GM19099 (cell line): ENCODE measurements around the gene TUBB8B.
"Not testable (repeated sequence)": the region's sequence is repeated elsewhere in the genome, so short reads cannot be mapped to it uniquely, and the experiment has no call there.

Experiments
- POLR2A ChIP-seq: IDR thresholded peaks from 3 replicates; pipeline ENCODE4 v1.6.1; 2011; ENCODE audit warnings: low read depth; ENCODE audit not compliant: insufficient read length; ENCODE audit errors: extremely low read depth

Gene TUBB8B

DNA sequence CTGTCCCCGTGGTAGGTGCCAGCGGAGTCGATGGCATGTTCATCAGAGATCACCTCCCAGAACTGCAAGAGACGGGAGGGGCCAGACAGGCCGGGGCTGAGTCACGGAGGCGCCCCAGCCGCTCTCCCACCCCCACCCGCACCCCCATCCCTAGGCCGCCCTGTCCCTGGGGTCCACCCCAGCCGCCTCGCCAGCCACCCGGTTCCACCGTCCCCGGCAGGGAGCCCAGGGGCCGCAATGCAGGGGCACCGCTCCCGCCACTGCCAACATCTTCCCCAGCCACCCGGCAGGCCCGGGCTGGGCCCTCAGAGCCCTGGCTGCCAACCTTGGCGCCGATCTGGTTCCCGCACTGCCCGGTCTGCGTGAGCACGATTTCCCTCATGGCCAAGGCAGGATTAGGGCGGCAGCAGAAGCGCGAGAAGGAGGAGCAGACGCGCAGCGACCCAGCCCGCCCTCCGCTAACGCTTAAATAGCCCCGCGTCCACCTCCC lies at the start of gene TUBB8B:
TSS of gene TUBB8B (minus strand) at position 440 of the 490 bp plus-strand sequence. CDS start at position 382, 58 bp downstream.
- TF ChIP-seq POLR2A, result not testable (repeated sequence)
